Esophagus squamous epithelium (tissue), 4 donors: Measurements from ENCODE around the gene ZSCAN5A.

ENCODE experiments used
- POLR2A ChIP-seq, 4 donors: fragments of 450-650 bp; IDR thresholded peaks; one replicate each; pipeline ENCODE4 v1.6.1; 2017; ENCODE audit warnings: antibody characterized with exemption in 4 of 4, mild to moderate bottlenecking in 4 of 4, moderate library complexity in 3 of 4
- TF ChIP-seq, protein P1 (sequence below), 6 experiments: fragments of 450-650 bp in 4 of 6; fragments of 200-600 bp in 2 of 6; sonication (generic) in 2 of 6; IDR thresholded peaks; one replicate each; pipeline ENCODE4 v1.5.1; 2016 to 2019; ENCODE audit warnings: antibody characterized with exemption in 6 of 6, mild to moderate bottlenecking in 4 of 6, moderate library complexity in 4 of 6

DNA sequence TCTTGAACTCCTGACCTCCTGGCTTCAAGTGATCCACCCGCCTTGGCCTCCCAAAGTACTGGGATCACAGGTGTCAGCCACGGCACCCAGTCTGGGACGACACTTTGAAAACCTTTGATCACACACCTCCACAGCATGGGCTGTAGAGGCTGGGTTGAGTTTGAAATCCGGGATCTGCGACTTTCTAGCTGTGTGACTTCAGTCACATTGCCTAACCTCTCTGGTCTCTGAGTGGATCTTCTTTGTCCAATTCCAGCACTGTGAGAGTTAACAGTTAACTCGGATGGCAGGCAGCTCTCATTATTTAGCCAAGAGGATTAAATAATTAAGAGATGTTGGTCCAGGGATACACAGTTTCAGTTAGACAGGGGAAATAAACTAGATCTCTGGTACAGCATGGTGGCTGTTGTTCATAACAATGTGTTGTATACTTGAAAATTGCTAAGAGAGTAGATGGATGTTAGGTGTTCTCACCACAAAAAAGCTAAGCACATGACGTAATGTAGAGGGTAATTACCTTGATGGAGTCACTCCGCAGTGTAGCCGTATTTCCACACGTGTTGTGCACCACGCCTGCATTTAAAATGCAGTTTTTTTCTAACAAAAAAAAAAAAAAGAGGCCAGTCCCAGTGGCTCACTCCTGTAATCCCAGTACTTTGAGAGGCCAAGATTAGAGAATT, 136.9 kb downstream of the ZSCAN5A start:
- TF ChIP-seq, protein P1, sequence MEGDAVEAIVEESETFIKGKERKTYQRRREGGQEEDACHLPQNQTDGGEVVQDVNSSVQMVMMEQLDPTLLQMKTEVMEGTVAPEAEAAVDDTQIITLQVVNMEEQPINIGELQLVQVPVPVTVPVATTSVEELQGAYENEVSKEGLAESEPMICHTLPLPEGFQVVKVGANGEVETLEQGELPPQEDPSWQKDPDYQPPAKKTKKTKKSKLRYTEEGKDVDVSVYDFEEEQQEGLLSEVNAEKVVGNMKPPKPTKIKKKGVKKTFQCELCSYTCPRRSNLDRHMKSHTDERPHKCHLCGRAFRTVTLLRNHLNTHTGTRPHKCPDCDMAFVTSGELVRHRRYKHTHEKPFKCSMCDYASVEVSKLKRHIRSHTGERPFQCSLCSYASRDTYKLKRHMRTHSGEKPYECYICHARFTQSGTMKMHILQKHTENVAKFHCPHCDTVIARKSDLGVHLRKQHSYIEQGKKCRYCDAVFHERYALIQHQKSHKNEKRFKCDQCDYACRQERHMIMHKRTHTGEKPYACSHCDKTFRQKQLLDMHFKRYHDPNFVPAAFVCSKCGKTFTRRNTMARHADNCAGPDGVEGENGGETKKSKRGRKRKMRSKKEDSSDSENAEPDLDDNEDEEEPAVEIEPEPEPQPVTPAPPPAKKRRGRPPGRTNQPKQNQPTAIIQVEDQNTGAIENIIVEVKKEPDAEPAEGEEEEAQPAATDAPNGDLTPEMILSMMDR (IDR thresholded peaks at IDR 0.05) = no peak
- no peak for TF ChIP-seq POLR2A (IDR thresholded peaks at IDR 0.05)
